K562 (cell line): Measurements from ENCODE around the gene VAMP4. TPM values are rescaled to one million over a fixed set of nuclear protein-coding genes. Genes with fewer than 3 reads are reported as not detected.

Experiments
- CCAR2 ChIP-seq: fragments of 200-400 bp; formaldehyde crosslinking; IDR thresholded peaks from 2 replicates; pipeline ENCODE4 v1.6.1; 2017; ENCODE audit warnings: mild to moderate bottlenecking, low read depth, low read length
- CXXC5 ChIP-seq: fragments of 250-450 bp; sonication (Bioruptor Pico); IDR thresholded peaks from 2 replicates; pipeline ENCODE4 v1.8.0; 2022; ENCODE audit warnings: inconsistent platforms, mild to moderate bottlenecking, moderate library complexity
- ETV1 ChIP-seq: fragments of 450-650 bp; conservative IDR thresholded peaks from 2 replicates; pipeline ENCODE4 v1.6.1; 2016; ENCODE audit warnings: missing genetic modification characterization, control low read depth, low read depth, missing compliant biosample characterization
- FIP1L1 ChIP-seq: fragments of 200-400 bp; formaldehyde crosslinking; IDR thresholded peaks from 2 replicates; pipeline ENCODE4 v1.6.1; 2018; ENCODE audit warnings: mild to moderate bottlenecking, low read depth, low read length; ENCODE audit not compliant: poor library complexity, severe bottlenecking
- FOXJ2 ChIP-seq: fragments of 200-800 bp; sonication (Bioruptor generic); IDR thresholded peaks from 2 replicates; pipeline ENCODE4 v1.6.1; 2016; ENCODE audit warnings: missing genetic modification characterization, missing compliant biosample characterization
- GATAD2B ChIP-seq: fragments of 450-650 bp; IDR thresholded peaks from 2 replicates; pipeline ENCODE4 v1.6.1; 2017; ENCODE audit warnings: mild to moderate bottlenecking, borderline replicate concordance
- HDGF ChIP-seq: fragments of 450-650 bp; IDR thresholded peaks from 2 replicates; pipeline ENCODE4 v1.6.1; 2016
- IRF2 ChIP-seq: sonication (generic); formaldehyde crosslinking; IDR thresholded peaks from 2 replicates; pipeline ENCODE4 v1.8.1; 2022; ENCODE audit warnings: mild to moderate bottlenecking, missing genetic modification reagents
- MAFK ChIP-seq: IDR thresholded peaks from 2 replicates; pipeline ENCODE4 v1.6.1; 2011; ENCODE audit warnings: low read length, improper control_type of control experiment
- MECOM ChIP-seq: fragments of 250-450 bp; sonication (Bioruptor Pico); IDR thresholded peaks from 2 replicates; pipeline ENCODE4 v1.8.0; 2022; ENCODE audit warnings: inconsistent platforms
- MTA1 ChIP-seq: fragments of 450-650 bp; IDR thresholded peaks from 2 replicates; pipeline ENCODE4 v1.6.1; 2017; ENCODE audit warnings: borderline replicate concordance
- PHB2 ChIP-seq: fragments of 450-650 bp; IDR thresholded peaks from 2 replicates; pipeline ENCODE4 v1.6.1; 2017; ENCODE audit warnings: low read depth
- PRPF4 ChIP-seq: fragments of 200-400 bp; formaldehyde crosslinking; IDR thresholded peaks from one replicate; pipeline ENCODE4 v1.6.1; 2017; ENCODE audit warnings: low read length, low read depth, mild to moderate bottlenecking; ENCODE audit not compliant: insufficient read depth, poor library complexity, severe bottlenecking
- RBM15 ChIP-seq: fragments of 200-400 bp; formaldehyde crosslinking; IDR thresholded peaks from 2 replicates; pipeline ENCODE4 v1.6.1; 2018; ENCODE audit warnings: mild to moderate bottlenecking, low read length, moderate library complexity; ENCODE audit not compliant: insufficient read depth
- RFX1 ChIP-seq: fragments of 450-650 bp; IDR thresholded peaks from 2 replicates; pipeline ENCODE4 v1.6.1; 2016; ENCODE audit warnings: mild to moderate bottlenecking, moderate library complexity
- SIRT6 ChIP-seq: IDR thresholded peaks from one replicate; pipeline ENCODE4 v1.6.1; 2012; ENCODE audit warnings: low read depth, mild to moderate bottlenecking, control low read depth, inconsistent platforms, low read length, moderate library complexity
- SMARCA4 ChIP-seq: fragments of 450-650 bp; IDR thresholded peaks from 2 replicates; pipeline ENCODE4 v1.6.1; 2016
- TAL1 ChIP-seq: fragments of 450-650 bp; IDR thresholded peaks from 2 replicates; pipeline ENCODE4 v1.6.1; 2016; ENCODE audit warnings: mild to moderate bottlenecking
- ZBTB49 ChIP-seq: sonication (generic); formaldehyde crosslinking; IDR thresholded peaks from 2 replicates; pipeline ENCODE4 v1.8.0; 2022; ENCODE audit warnings: missing genetic modification reagents, mild to moderate bottlenecking, borderline replicate concordance
- ZFP91 ChIP-seq: sonication (generic); formaldehyde crosslinking; IDR thresholded peaks from 2 replicates; pipeline ENCODE4 v1.8.0; 2022; ENCODE audit warnings: mild to moderate bottlenecking, missing genetic modification reagents
- ZNF124 ChIP-seq: sonication (generic); formaldehyde crosslinking; IDR thresholded peaks from 2 replicates; pipeline ENCODE4 v1.8.1; 2022; ENCODE audit warnings: missing genetic modification reagents
- ZNF511 ChIP-seq: sonication (generic); formaldehyde crosslinking; IDR thresholded peaks from 2 replicates; pipeline ENCODE4 v1.8.0; 2022; ENCODE audit warnings: mild to moderate bottlenecking, missing genetic modification reagents
- ZNF57 ChIP-seq: fragments of 450-650 bp; formaldehyde crosslinking; IDR thresholded peaks from 2 replicates; pipeline ENCODE4 v1.4.0; 2020; ENCODE audit warnings: mild to moderate bottlenecking, moderate library complexity
- ZNF75A ChIP-seq: fragments of 450-650 bp; formaldehyde crosslinking; IDR thresholded peaks from 2 replicates; pipeline ENCODE4 v1.4.0; 2020; ENCODE audit warnings: mild to moderate bottlenecking
- polyA plus RNA-seq, 8 experiments: library from polyadenylated mRNA; depleted of rRNA in 4 of 8; stranded (reverse) in 5 of 8; unstranded in 3 of 8; fragments of >200 nt; fragmentation: Nextera tagmentation in 2 of 8; fragmentation: Illumina TruSeq in 1 of 8; extraction: Ambion mirVana in 2 of 8; extraction: Trizol in 1 of 8; gene quantifications; 2 replicates each; pipeline versions ENCODE4 v1.2.1 to v1.2.3, GENCODE V29; 2011 to 2014; ENCODE audit warnings: inconsistent platforms in 1 of 8, missing spikeins in 1 of 8
- total RNA-seq, 7 experiments: library from RNA; depleted of rRNA in 6 of 7; stranded (reverse); fragments of >200 nt in 6 of 7; fragmentation: Illumina TruSeq in 2 of 7; extraction: Trizol in 2 of 7; gene quantifications; 2 replicates each; pipeline versions ENCODE4 v1.2.1 to v1.2.3, GENCODE V29; 2011 to 2021; ENCODE audit warnings: low replicate concordance in 1 of 7
- TF ChIP-seq, protein P1 (sequence below): IDR thresholded peaks from 2 replicates; pipeline ENCODE4 v1.6.1; 2016; ENCODE audit warnings: missing genetic modification characterization, missing compliant biosample characterization

Gene VAMP4
- total and polyA plus RNA-seq, 9 of the 15 experiments (the other 6 are each of a cell fraction or from before 2014, with no cell fraction given), result 3.3 to 21.4 (median 11.9) TPM

- TF ChIP-seq ZBTB49 (CRISPR knock-in tag) (no peak), ZNF57 (CRISPR knock-in tag) (no peak), GATAD2B (no peak; the same call in 1 of the 2 replicates), RFX1 (no peak), SIRT6 (no peak), CCAR2 (no peak), ZNF511 (CRISPR knock-in tag) (no peak), ETV1 (tag) (no peak), ZNF124 (CRISPR knock-in tag) (no peak), ZNF75A (CRISPR knock-in tag) (no peak), HDGF (no peak; the same call in 1 of the 2 replicates), FIP1L1 (no peak), PHB2 (no peak), RBM15 (no peak), PRPF4 (no peak), MECOM (CRISPR knock-in tag) (0 out of 2 replicates have a peak, but pooled peaks have one; percentile 45), FOXJ2 (tag) (no peak), IRF2 (CRISPR knock-in tag) (no peak), ZFP91 (CRISPR knock-in tag) (no peak), SMARCA4 (peak; percentile 57; the same call in 1 of the 2 replicates), TAL1 (peak; percentile 44; the same call in 1 of the 2 replicates), MTA1 (no peak), MAFK (no peak), CXXC5 (CRISPR knock-in tag) (peak; percentile 30; the same call in 1 of the 2 replicates)
- TF ChIP-seq, protein P1, sequence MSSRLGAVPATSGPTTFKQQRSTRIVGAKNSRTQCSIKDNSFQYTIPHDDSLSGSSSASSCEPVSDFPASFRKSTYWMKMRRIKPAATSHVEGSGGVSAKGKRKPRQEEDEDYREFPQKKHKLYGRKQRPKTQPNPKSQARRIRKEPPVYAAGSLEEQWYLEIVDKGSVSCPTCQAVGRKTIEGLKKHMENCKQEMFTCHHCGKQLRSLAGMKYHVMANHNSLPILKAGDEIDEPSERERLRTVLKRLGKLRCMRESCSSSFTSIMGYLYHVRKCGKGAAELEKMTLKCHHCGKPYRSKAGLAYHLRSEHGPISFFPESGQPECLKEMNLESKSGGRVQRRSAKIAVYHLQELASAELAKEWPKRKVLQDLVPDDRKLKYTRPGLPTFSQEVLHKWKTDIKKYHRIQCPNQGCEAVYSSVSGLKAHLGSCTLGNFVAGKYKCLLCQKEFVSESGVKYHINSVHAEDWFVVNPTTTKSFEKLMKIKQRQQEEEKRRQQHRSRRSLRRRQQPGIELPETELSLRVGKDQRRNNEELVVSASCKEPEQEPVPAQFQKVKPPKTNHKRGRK (tag), result no peak
These were observed 20.3 kb upstream of the VAMP4 start (continued) for GRCh38 chr1:171762143-171762563.
